Heart right ventricle (tissue), 16 donors: Measurements from ENCODE around the gene ABL1. TPM values are rescaled to one million over a fixed set of nuclear protein-coding genes. Genes with fewer than 3 reads are reported as not detected.
A peak's percentile ranks its signal among the peaks of the same experiment; 100 is the strongest.

Experiments
- ATAC-seq, 8 donors: fragments of 200-7000 bp; cut with Tn5 transposase; one replicate each; pipeline ENCODE4 v1.9.1; 2020; ENCODE audit warnings: mild to moderate bottlenecking in 8 of 8, moderate library complexity in 8 of 8, moderate number of reproducible peaks in 1 of 8
- DNase-seq, 2 donors: peaks; one replicate each; pipeline ENCODE4 v3.0.0-alpha.2; 2020
- H3K27ac ChIP-seq, 10 donors: fragments of 200-600 bp; sonication (generic) in 2 of 10; one replicate each; pipeline versions ENCODE4 v1.5.0 to v1.8.0; 2020 to 2022; ENCODE audit warnings: mild to moderate bottlenecking in 3 of 10
- H3K27me3 ChIP-seq, 7 donors: fragments of 200-600 bp; one replicate each; pipeline ENCODE4 v1.8.0; 2021 to 2022; ENCODE audit warnings: mild to moderate bottlenecking in 2 of 7
- H3K36me3 ChIP-seq, 9 donors: fragments of 200-600 bp; sonication (generic) in 1 of 9; one replicate each; pipeline versions ENCODE4 v1.5.0 to v1.8.0; 2020 to 2022; ENCODE audit warnings: mild to moderate bottlenecking in 2 of 9
- H3K4me1 ChIP-seq, 9 donors: fragments of 200-600 bp; sonication (generic) in 1 of 9; one replicate each; pipeline versions ENCODE4 v1.5.0 to v1.8.0; 2020 to 2022; ENCODE audit warnings: mild to moderate bottlenecking in 4 of 9
- H3K4me3 ChIP-seq, 10 donors: fragments of 200-600 bp; sonication (generic) in 2 of 10; one replicate each; pipeline versions ENCODE4 v1.5.0 to v1.8.0; 2020 to 2022; ENCODE audit warnings: mild to moderate bottlenecking in 7 of 10, moderate library complexity in 2 of 10
- H3K9me3 ChIP-seq, 11 donors: fragments of 200-600 bp in 10 of 11; sonication (generic) in 2 of 11; one replicate each; pipeline versions ENCODE4 v1.5.0 to v1.8.0; 2013 to 2022; ENCODE audit warnings: mild to moderate bottlenecking in 2 of 11, control low read depth in 1 of 11, moderate library complexity in 1 of 11
- CTCF ChIP-seq, 9 donors: fragments of 200-600 bp; sonication (generic) in 2 of 9; IDR thresholded peaks; one replicate each; pipeline versions ENCODE4 v1.5.0 to v1.8.0; 2021 to 2022; ENCODE audit warnings: antibody characterized with exemption in 9 of 9, mild to moderate bottlenecking in 5 of 9, moderate library complexity in 1 of 9
- WGBS, 2 donors: extraction: QIAGEN DNeasy Blood & Tissue Kit; methylation state at CpG; one replicate each; pipeline ENCODE4 v1.1.7; 2013; ENCODE audit warnings: inconsistent platforms in 1 of 2; 5-methylcytosine and 5-hydroxymethylcytosine counted together
- intact Hi-C, 10 donors: fragments of 100-400 bp; cut with DNase I; formaldehyde crosslinking; loops; one replicate each; pipeline versions ENCODE4 v1.11.1 to v1.14.2; 2022
- polyA plus RNA-seq, 2 donors: library from polyadenylated mRNA; stranded (reverse); fragments of 200-250 nt; gene quantifications; one replicate each; pipeline ENCODE4 v1.2.3, GENCODE V29; 2013
- total RNA-seq, 10 donors: library from RNA; stranded (reverse); fragmentation: NEBNext Ultra II Directional in 3 of 10; extraction: Animal tissue kit (Norgen Biotek cat#: 25700) in 3 of 10; gene quantifications; one replicate each; pipeline versions ENCODE4 v1.2.1 to v1.2.4, GENCODE V29; 2021 to 2023
- donor health status: Arrhythmogenic right ventricular cardiomyopathy.
- donor health status: ischemic (EF 13 %, LVEDD 7.1; RV severe dilation, severe dysfunction).
- donor health status: healthy with polysubstance abuse.
- donor health status: DM: no; HTN: yes; CAD: no.
- donor health status: DM: no; HTN: no; CAD: no.
- donor health status: ischemic (EF 25% LVEDD 6.9; RV normal size, moderate dysfunction).
- donor health status: ischemic (EF 25% LVEDD 5.7; RV mildly dilated, moderate dysfunction).
- donor health status: healthy.
- donor health status: DM: yes; HTN: yes; CAD: no.
- donor health status: Ischemic cardiomyopathy.
- donor health status: ischemic (EF 35%, LVEDD 5.7; RV mildly dilated, moderate dysfunction).
- donor health status: nonischemic (EF 11% LVEDD 7.7; RV severe dilation, severe dysfunction).
- donor health status: DM: yes; HTN: yes; CAD: no.
- donor health status: PGD.
- donor health status: ischemic (EF 29% LVEDD 5.4; RV normal size, mild dysfunction).
- donor health status: nonischemic (EF 23%, LVEDD 6.1; RV moderate dilation, normal function).

ABL1 gene
- total and polyA plus RNA-seq, 12 donors = 16.2 to 48.8 (median 33.3) TPM

DNA sequence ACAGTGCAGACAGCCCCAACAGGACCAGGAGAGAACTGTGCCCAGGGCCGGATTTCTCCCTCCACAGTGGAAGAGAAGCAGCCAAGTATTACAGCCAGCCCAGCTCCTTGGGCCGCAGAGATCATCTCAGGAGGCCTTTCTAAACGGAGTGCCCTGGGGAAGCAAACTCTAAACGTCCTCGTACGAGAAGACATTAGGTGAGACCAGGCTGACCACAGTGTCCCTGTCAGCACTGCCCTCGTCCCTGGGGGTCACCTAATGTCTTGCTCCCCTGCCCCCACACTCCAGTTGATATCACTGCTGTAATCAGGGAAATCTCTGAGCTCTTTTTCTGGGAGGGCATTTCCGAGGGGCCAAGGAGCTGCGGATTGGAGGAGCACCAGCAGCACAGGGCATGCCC lies 55.1 kb downstream of the ABL1 start:
- intact Hi-C loops = no loop called here
- H3K4me1 ChIP-seq = peaks cover 4 to 31% (median 12%) of the 10 kb centered on the region in 9 donors
- WGBS, 2 donors = 78 to 86% methylated on average over 9 of the region's 9 CpGs
- no peak for TF ChIP-seq CTCF (IDR thresholded peaks at IDR 0.05)
- no peak for ATAC-seq
- no peaks in the 10 kb centered on the region for H3K27me3 ChIP-seq
- no peak overlapping the region for H3K4me3 ChIP-seq
- no peak overlapping the region for H3K27ac ChIP-seq
- DNase-seq = no peak
- peaks cover under 1 to 83% (median 51%) of the 10 kb centered on the region in 9 donors for H3K36me3 ChIP-seq
- no peaks in the 10 kb centered on the region for H3K9me3 ChIP-seq

DNA sequence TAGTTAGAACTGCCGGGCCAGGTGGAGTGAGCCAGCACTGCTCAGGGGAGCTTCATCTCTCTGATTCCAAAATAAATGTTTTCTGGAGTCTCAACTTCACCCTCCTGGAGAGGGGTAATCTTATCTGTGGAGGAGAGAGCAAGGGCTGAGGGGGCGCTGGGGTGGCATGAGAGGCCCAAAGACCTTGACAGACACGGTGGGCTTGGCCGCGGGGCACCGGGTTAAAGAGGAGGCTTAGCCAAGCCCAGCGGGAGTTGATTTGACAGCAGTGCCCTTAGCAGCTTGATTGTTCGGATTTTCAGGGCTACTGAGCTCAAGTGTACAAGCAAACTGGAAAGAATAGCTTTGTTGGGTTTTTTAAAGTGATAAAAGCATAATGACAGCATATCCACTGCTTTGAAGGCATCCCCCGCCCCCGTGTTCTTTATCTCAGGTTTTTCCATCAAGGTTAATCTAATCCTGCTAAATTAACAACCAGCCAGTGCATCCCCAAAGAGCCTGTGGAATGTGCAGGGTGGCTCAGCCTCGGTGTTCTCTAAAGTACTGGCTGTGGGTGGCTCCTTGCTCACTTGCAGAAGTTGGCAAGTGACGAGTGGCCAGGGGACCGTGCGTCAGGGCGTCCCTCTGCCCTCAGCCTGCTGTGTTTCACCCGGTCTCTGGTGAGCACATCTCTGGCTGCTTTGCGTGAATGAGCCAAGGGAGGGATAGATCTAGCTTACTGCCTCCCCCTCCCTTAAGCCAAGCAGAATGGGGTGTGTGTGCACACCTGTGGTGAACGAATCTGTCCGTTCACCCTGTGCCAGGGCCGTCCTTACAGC lies 56.0 kb downstream of the ABL1 start:
- no peak overlapping the region for H3K4me3 ChIP-seq
- H3K27ac ChIP-seq = no peak overlapping the region
- ATAC-seq = no peak
- peaks cover 0 to 73% (median 42%) of the 10 kb centered on the region in 9 donors for H3K36me3 ChIP-seq
- DNase-seq = no peak
- H3K27me3 ChIP-seq = no peaks in the 10 kb centered on the region
- H3K9me3 ChIP-seq = no peaks in the 10 kb centered on the region
- intact Hi-C loops = no loop called here
- peaks cover 4 to 41% (median 17%) of the 10 kb centered on the region in 9 donors for H3K4me1 ChIP-seq
- WGBS, 2 donors = 85% methylated on average over 20 of the region's 20 CpGs
- no peak for TF ChIP-seq CTCF (IDR thresholded peaks at IDR 0.05)

GRCh38 chr9:130891688-130892476 lies 56.8 kb downstream of the ABL1 start:
- ATAC-seq (peak in 2 of 8 donors; percentile 7 to 9), DNase-seq (no peak)
- intact Hi-C loops = no loop called here
- peaks cover 4 to 42% (median 17%) of the 10 kb centered on the region in 9 donors for H3K4me1 ChIP-seq
- no peak overlapping the region for H3K27ac ChIP-seq
- no peak overlapping the region for H3K4me3 ChIP-seq
- WGBS, 2 donors = 81 to 82% methylated on average over 18 of the region's 18 CpGs
- no peaks in the 10 kb centered on the region for H3K27me3 ChIP-seq
- H3K9me3 ChIP-seq = no peaks in the 10 kb centered on the region
- peaks cover 0 to 65% (median 35%) of the 10 kb centered on the region in 9 donors for H3K36me3 ChIP-seq
- TF ChIP-seq CTCF (IDR thresholded peaks at IDR 0.05) = no peak

DNA sequence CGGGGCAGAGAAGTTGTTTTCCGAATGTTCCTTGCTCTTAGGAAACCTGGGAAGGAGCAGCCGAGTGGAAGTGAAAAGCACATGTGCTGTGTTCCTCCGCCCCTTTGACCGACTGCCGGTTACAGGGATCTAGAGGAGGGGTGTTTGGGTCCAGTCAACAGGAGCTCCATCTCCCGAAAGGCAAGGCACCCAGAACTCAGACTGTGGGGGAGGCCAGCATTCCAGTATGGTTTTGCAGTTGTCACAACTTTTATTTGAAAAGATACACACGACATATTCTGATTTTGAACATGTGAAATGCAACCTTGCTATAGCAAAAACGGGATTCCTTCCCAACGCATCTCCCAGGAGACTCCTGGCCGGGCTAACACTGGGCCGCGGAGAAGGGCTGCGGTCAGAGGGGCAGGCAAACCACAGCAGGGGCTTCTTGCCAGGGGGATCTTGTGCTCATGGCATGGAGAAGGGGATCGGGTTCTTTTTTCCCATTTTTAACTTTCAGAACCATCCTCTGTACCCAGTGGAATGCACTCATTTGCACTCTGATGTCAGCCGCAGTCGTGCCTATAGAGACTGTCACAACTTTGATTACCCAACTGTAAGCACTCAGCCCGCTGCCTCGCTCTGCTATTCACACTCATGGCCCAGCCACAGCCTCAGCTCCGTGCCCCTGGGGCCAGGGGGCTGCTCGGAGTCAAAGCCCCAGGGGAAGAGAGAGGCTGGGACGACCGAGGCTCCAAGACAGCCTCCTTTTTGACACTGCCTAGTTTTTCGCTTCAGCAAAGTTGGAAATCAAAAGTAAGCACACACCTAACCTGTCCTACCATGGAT lies 57.6 kb downstream of the ABL1 start:
- no peak for DNase-seq
- H3K27ac ChIP-seq = peak overlapping the region in 5 of 10 donors; percentile 31 to 78 (median 40)

More for the DNA sequence above, 57.6 kb downstream of the ABL1 start:
- intact Hi-C loops = no loop called here
- Histone ChIP-seq H3K36me3 (peaks cover 0 to 57% (median 26%) of the 10 kb centered on the region in 9 donors), H3K27me3 (peaks cover 0 to 3% (median 0%) of the 10 kb centered on the region in 7 donors), H3K4me1 (peaks cover 4 to 42% (median 17%) of the 10 kb centered on the region in 9 donors), H3K9me3 (no peaks in the 10 kb centered on the region), H3K4me3 (peak overlapping the region in 1 of 10 donors; percentile 37)
- no peak for TF ChIP-seq CTCF (IDR thresholded peaks at IDR 0.05)
- WGBS, 2 donors = 77 to 78% methylated on average over 24 of the region's 24 CpGs
- ATAC-seq = peak in 1 of 8 donors; percentile 3
